NCI-H510A (cell line): ENCODE data around the gene MYO16.
"Not testable (repeated sequence)": the region's sequence is repeated elsewhere in the genome, so short reads cannot be mapped to it uniquely, and the experiment has no call there.

ENCODE experiments used
- DNase-seq: peaks from one replicate; lab custom pipeline; 2025; lab: John Stamatoyannopoulos, UW

MYO16 gene

GRCh38 chr13:109199280-109199679 is 569.9 kb downstream of the MYO16 start:
- no peak for DNase-seq

- DNase-seq = no peak
Measured at GRCh38 chr13:109200556-109200955, 571.1 kb downstream of the MYO16 start.

GRCh38 chr13:109203587-109203986 is 574.2 kb downstream of the MYO16 start:
- DNase-seq = no peak

GRCh38 chr13:109204252-109204651 is 574.8 kb downstream of the MYO16 start:
- DNase-seq = no peak

GRCh38 chr13:109204657-109205056 is 575.2 kb downstream of the MYO16 start:
- DNase-seq = peak; percentile 5

GRCh38 chr13:109205315-109205714 is 575.9 kb downstream of the MYO16 start:
- DNase-seq = no peak

GRCh38 chr13:109206616-109207015 is 577.2 kb downstream of the MYO16 start:
- no peak for DNase-seq

- DNase-seq = no peak
Measured at GRCh38 chr13:109207622-109208021, 578.2 kb downstream of the MYO16 start.

- no peak for DNase-seq
Measured at GRCh38 chr13:109208522-109208921, 579.1 kb downstream of the MYO16 start.

- no peak for DNase-seq
Measured at GRCh38 chr13:109209526-109209925, 580.1 kb downstream of the MYO16 start.

GRCh38 chr13:109211616-109212015 is 582.2 kb downstream of the MYO16 start:
- DNase-seq = no peak

GRCh38 chr13:109212650-109213049 is 583.2 kb downstream of the MYO16 start:
- DNase-seq = no peak

- no peak for DNase-seq
Measured at GRCh38 chr13:109213714-109214113, 584.3 kb downstream of the MYO16 start.

- DNase-seq = no peak
Measured at GRCh38 chr13:109214393-109214792, 585.0 kb downstream of the MYO16 start.

GRCh38 chr13:109215377-109215776 is 586.0 kb downstream of the MYO16 start:
- no peak for DNase-seq

GRCh38 chr13:109217510-109217909 is 588.1 kb downstream of the MYO16 start:
- DNase-seq = not testable (repeated sequence)

GRCh38 chr13:109220631-109221030 is 591.2 kb downstream of the MYO16 start:
- no peak for DNase-seq

GRCh38 chr13:109224033-109224432 is 594.6 kb downstream of the MYO16 start:
- no peak for DNase-seq

- no peak for DNase-seq
Measured at GRCh38 chr13:109226631-109227030, 597.2 kb downstream of the MYO16 start.

- DNase-seq = no peak
Measured at GRCh38 chr13:109227344-109227940, 598.0 kb downstream of the MYO16 start.

- no peak for DNase-seq
Measured at GRCh38 chr13:109228211-109228610, 598.8 kb downstream of the MYO16 start.

- no peak for DNase-seq
Measured at GRCh38 chr13:109231888-109232287, 602.5 kb downstream of the MYO16 start.

- DNase-seq = no peak
Measured at GRCh38 chr13:109233293-109233692, 603.9 kb downstream of the MYO16 start.

- DNase-seq = no peak
Measured at GRCh38 chr13:109235901-109236300, 606.5 kb downstream of the MYO16 start.

GRCh38 chr13:109241160-109241559 is 611.7 kb downstream of the MYO16 start:
- DNase-seq = no peak
